Activated CD8-positive, alpha-beta T cell treated with anti-CD3 and anti-CD28 coated beads for 36 hours (primary cell): ENCODE results near the gene SETBP1. TPM values are rescaled to one million over a fixed set of nuclear protein-coding genes. Genes with fewer than 3 reads are reported as not detected.

ENCODE experiments used
- ATAC-seq: fragments of 200-7000 bp; cut with Tn5 transposase; one replicate; pipeline ENCODE4 v1.10.0; 2021; ENCODE audit warnings: mild to moderate bottlenecking, moderate library complexity
- CTCF ChIA-PET: fragments of 350-600 bp; sonication (Branson Sonifier 250); formaldehyde crosslinking; loops from one replicate; lab custom pipeline; 2021; ENCODE audit warnings: antibody characterized with exemption; lab: Charles Lee
- POLR2A ChIA-PET: fragments of 350-600 bp; sonication (Branson Sonifier 250); formaldehyde crosslinking; loops from one replicate; lab custom pipeline; 2021; ENCODE audit warnings: antibody characterized with exemption; lab: Charles Lee
- DNase-seq: peaks from one replicate; pipeline ENCODE4 v3.0.0-alpha.2; 2020
- H3K27ac Mint-ChIP-seq: one replicate; pipeline ENCODE4 v1.8.0; 2021; ENCODE audit warnings: mild to moderate bottlenecking, mixed read lengths
- H3K27me3 Mint-ChIP-seq: one replicate; pipeline ENCODE4 v1.8.0; 2021; ENCODE audit warnings: mixed read lengths
- H3K36me3 Mint-ChIP-seq: one replicate; pipeline ENCODE4 v1.8.0; 2021; ENCODE audit warnings: low read depth, mixed read lengths
- H3K4me1 Mint-ChIP-seq: one replicate; pipeline ENCODE4 v1.8.0; 2021; ENCODE audit warnings: low read depth, mixed read lengths
- H3K4me3 Mint-ChIP-seq: one replicate; pipeline ENCODE4 v1.8.0; 2021; ENCODE audit warnings: mild to moderate bottlenecking, moderate library complexity, mixed read lengths
- H3K9me3 Mint-ChIP-seq: one replicate; pipeline ENCODE4 v1.8.0; 2021; ENCODE audit warnings: mixed read lengths
- intact Hi-C: fragments of 100-400 bp; cut with micrococcal nuclease; formaldehyde crosslinking; loops from one replicate; pipeline ENCODE4 v1.10.0; 2022
- total RNA-seq, 2 experiments: library from RNA; stranded (reverse); gene quantifications; one replicate each; pipeline ENCODE4 v1.2.3, GENCODE V29; 2021
- TF ChIP-seq, protein P1 (sequence below): fragments of 200-600 bp; IDR thresholded peaks from one replicate; pipeline ENCODE4 v1.8.0; 2022; ENCODE audit warnings: antibody characterized with exemption, mild to moderate bottlenecking

Gene SETBP1
- total RNA-seq, 2 experiments from 2014 or later: 10.2 to 10.4 TPM

GRCh38 chr18:44682201-44682870, 1.6 kb downstream of the SETBP1 start:
- intact Hi-C loops: loop anchor here (5.0 kb wide), 1 partner anchor 210 kb away; no protein-coding TSS in a partner anchor
- no peaks in the 10 kb centered on the region for H3K36me3 Mint-ChIP-seq
- ATAC-seq: no peak

DNA sequence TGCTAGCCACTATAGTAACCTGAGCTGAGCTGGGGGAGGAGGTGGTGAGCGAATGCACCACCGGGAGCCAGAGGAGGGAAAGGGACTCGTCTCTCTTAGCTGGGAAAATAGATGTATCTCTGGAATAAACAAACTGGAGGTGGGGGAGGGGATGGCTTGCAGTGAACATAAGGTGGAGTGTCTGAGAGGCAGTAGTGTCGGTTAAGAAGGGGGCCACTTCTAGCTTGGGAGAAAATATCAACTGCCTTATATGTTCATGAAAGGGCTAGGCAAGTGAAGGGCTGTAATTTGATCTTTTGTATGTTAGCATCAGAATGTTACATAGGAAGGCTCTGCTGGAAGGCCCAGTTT, 2.2 kb downstream of the SETBP1 start:
- CTCF ChIA-PET: interaction anchor here (1.1 to 1.3 kb wide), 2 partner anchors 9 to 43 kb away, joined by 3 read pairs; no protein-coding TSS in a partner anchor
- Mint-ChIP-seq H3K4me1 (no peaks in the 10 kb centered on the region), H3K9me3 (no peaks in the 10 kb centered on the region), H3K27me3 (peaks cover 22% of the 10 kb centered on the region), H3K27ac (no peak overlapping the region), H3K36me3 (no peaks in the 10 kb centered on the region), H3K4me3 (no peak overlapping the region)
- no peak for ATAC-seq
- DNase-seq: no peak
- TF ChIP-seq, protein P1, sequence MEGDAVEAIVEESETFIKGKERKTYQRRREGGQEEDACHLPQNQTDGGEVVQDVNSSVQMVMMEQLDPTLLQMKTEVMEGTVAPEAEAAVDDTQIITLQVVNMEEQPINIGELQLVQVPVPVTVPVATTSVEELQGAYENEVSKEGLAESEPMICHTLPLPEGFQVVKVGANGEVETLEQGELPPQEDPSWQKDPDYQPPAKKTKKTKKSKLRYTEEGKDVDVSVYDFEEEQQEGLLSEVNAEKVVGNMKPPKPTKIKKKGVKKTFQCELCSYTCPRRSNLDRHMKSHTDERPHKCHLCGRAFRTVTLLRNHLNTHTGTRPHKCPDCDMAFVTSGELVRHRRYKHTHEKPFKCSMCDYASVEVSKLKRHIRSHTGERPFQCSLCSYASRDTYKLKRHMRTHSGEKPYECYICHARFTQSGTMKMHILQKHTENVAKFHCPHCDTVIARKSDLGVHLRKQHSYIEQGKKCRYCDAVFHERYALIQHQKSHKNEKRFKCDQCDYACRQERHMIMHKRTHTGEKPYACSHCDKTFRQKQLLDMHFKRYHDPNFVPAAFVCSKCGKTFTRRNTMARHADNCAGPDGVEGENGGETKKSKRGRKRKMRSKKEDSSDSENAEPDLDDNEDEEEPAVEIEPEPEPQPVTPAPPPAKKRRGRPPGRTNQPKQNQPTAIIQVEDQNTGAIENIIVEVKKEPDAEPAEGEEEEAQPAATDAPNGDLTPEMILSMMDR: no peak
- intact Hi-C loops: loop anchor here (5.0 kb wide), 1 partner anchor 209 kb away; no protein-coding TSS in a partner anchor
- POLR2A ChIA-PET: interaction anchor here (1.5 kb wide), 2 partner anchors 10 to 36 kb away, joined by 3 to 4 read pairs; no protein-coding TSS in a partner anchor

More at GRCh38 chr18:44682201-44682870, 1.6 kb downstream of the SETBP1 start:
- no peaks in the 10 kb centered on the region for H3K9me3 Mint-ChIP-seq
- TF ChIP-seq, protein P1: no peak
- POLR2A ChIA-PET: interaction anchor here (0.6 to 1.5 kb wide), 3 partner anchors 10 to 103 kb away, joined by 3 to 4 read pairs (median 3); no protein-coding TSS in a partner anchor
- peaks cover 24% of the 10 kb centered on the region for H3K27me3 Mint-ChIP-seq
- no peak for DNase-seq
- H3K4me3 Mint-ChIP-seq: no peak overlapping the region
- H3K27ac Mint-ChIP-seq: no peak overlapping the region
- H3K4me1 Mint-ChIP-seq: no peaks in the 10 kb centered on the region
- CTCF ChIA-PET: interaction anchor here (1.1 to 1.3 kb wide), 2 partner anchors 10 to 43 kb away, joined by 3 read pairs; no protein-coding TSS in a partner anchor

GRCh38 chr18:44683556-44683955, 2.9 kb downstream of the SETBP1 start:
- DNase-seq (no peak), ATAC-seq (no peak)
- H3K27ac Mint-ChIP-seq: no peak overlapping the region
- ChIA-PET POLR2A (interaction anchor here (1.5 kb wide), 2 partner anchors 9 to 36 kb away, joined by 3 to 4 read pairs; no protein-coding TSS in a partner anchor), CTCF (interaction anchor here (1.3 kb wide), 1 partner anchor 9 kb away, joined by 3 read pairs; no protein-coding TSS in a partner anchor)
- intact Hi-C loops: loop anchor here (5.0 kb wide), 1 partner anchor 209 kb away; no protein-coding TSS in a partner anchor
- H3K4me3 Mint-ChIP-seq: no peak overlapping the region
- peaks cover 16% of the 10 kb centered on the region for H3K27me3 Mint-ChIP-seq
- H3K9me3 Mint-ChIP-seq: no peaks in the 10 kb centered on the region
- H3K36me3 Mint-ChIP-seq: no peaks in the 10 kb centered on the region
- TF ChIP-seq, protein P1: no peak
- no peaks in the 10 kb centered on the region for H3K4me1 Mint-ChIP-seq

DNA sequence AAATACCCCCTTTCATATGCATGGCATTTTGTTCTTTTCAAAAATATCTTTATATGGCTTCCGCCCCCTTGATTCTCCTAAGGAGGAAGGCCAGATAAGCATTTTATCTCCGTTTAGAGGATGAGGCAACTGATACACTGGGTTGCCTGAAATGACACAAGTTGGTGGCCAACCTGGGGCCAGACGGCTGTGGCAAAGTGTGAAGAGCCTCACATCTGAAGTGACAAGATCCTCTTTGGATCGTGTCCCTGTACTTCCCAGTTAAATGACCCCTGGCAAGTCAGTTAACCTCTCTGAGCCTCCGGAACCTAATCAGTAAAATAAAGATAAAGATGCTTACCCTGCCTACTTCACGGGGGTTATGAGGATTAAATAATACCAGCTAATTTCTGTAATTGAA, 4.6 kb downstream of the SETBP1 start:
- TF ChIP-seq, protein P1: no peak
- no peak overlapping the region for H3K4me3 Mint-ChIP-seq
- H3K4me1 Mint-ChIP-seq: no peaks in the 10 kb centered on the region
- H3K27ac Mint-ChIP-seq: no peak overlapping the region
- ChIA-PET POLR2A (interaction anchor here (1.2 kb wide), 1 partner anchor 208 kb away, joined by 3 read pairs; no protein-coding TSS in a partner anchor), CTCF (no interaction called here)
- H3K36me3 Mint-ChIP-seq: no peaks in the 10 kb centered on the region
- DNase-seq: no peak
- intact Hi-C loops: no loop called here
- peaks cover 15% of the 10 kb centered on the region for H3K27me3 Mint-ChIP-seq
- ATAC-seq: no peak
- no peaks in the 10 kb centered on the region for H3K9me3 Mint-ChIP-seq

DNA sequence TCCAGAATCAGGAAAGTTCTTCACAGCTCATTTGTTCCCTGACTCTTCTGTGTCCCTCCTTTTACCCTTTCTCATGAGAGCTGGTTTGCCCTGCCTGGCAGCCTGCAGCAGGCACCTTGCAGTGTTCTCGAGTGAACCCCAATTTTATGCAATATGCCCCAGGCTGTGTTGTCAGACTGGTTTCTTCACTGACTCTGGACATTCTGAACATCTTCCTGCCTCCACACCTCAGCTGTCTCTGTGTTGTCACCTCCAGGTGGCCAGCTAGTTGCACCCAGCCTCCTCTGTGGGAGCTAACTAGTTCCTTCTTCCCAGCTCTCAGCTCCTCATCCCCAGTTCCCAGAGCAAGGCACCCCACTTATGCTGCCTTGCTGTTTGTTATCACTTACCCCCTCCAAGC, 5.5 kb downstream of the SETBP1 start:
- DNase-seq: no peak
- Mint-ChIP-seq H3K4me3 (no peak overlapping the region), H3K9me3 (no peaks in the 10 kb centered on the region), H3K36me3 (no peaks in the 10 kb centered on the region), H3K27ac (no peak overlapping the region), H3K27me3 (peaks cover 14% of the 10 kb centered on the region), H3K4me1 (no peaks in the 10 kb centered on the region)
- CTCF ChIA-PET: interaction anchor here (0.8 kb wide), 1 partner anchor 206 kb away, joined by 3 read pairs; no protein-coding TSS in a partner anchor
- no peak for ATAC-seq
- intact Hi-C loops: no loop called here
- POLR2A ChIA-PET: no interaction called here
- TF ChIP-seq, protein P1: no peak
